Measurements from ENCODE around the gene FREM2. TPM values are rescaled to one million over a fixed set of nuclear protein-coding genes. Genes with fewer than 3 reads are reported as not detected.

FREM2 gene
- under 0.01 TPM in 1 of 2 replicates, not detected in the other for total RNA-seq

DNA sequence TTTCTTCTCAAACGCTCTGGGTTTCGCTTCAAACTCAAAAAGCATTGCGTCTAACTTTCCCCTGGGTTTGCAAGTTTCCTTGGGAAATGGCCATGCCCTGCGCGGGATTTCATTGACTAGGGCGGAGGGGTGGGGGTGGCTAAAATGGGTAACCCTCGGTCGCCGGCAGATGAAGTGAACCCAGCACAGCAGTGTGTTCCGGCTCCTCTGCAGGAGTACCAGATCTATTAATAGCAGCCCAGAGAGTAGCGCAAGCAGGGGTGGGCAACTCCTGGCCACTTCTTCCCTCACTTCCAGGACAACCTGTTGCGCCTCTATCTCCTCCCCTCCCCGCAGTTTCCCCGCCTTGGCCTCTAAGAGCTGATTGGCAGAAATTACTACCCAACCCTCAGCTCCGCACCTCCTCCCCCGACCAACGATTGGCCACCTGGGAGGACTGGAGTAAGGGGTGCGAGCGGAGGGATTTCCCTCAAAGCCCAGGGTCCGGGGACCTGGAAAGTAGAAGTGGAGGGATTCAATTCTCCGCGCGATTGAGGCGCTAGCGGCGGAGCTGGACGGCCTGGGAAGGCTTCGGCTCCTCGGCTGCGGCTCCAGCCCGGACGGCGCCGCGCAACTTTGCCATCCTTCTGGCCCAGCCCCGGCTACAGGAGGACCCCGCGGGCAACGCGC lies at the start of gene FREM2:
Gene FREM2 (plus strand): TSS at position 501 of the 669 bp plus-strand sequence. CDS start 268 bp downstream, outside the sequence.
- Histone ChIP-seq H3K27me3 (ENCODE audit: control insufficient read depth, insufficient read depth, low read length) (peaks cover 18% of the 10 kb centered on the region), H3K4me3 (ENCODE audit: low read depth, low read length) (peak within 1 kb of the TSS; percentile 38), H3K36me3 (ENCODE audit: control insufficient read depth, insufficient read depth, low read length) (no peaks in the 10 kb centered on the region)
- no peak for TF ChIP-seq CTCF (IDR thresholded peaks at IDR 0.05; ENCODE audit: insufficient read depth, low read length, severe bottlenecking)
- no peak for FAIRE-seq
- peak; percentile 53 for DNase-seq (ENCODE audit: low read depth)

- TF ChIP-seq CTCF (IDR thresholded peaks at IDR 0.05; ENCODE audit: insufficient read depth, low read length, severe bottlenecking): no peak
- Histone ChIP-seq H3K36me3 (ENCODE audit: control insufficient read depth, insufficient read depth, low read length) (no peaks in the 10 kb centered on the region), H3K4me3 (ENCODE audit: low read depth, low read length) (no peak overlapping the region), H3K27me3 (ENCODE audit: control insufficient read depth, insufficient read depth, low read length) (no peaks in the 10 kb centered on the region)
- DNase-seq (ENCODE audit: low read depth): peak; percentile 82
- FAIRE-seq: no peak
Observed at GRCh38 chr13:38637576-38637975, 49.3 kb upstream of the FREM2 start.

DNA sequence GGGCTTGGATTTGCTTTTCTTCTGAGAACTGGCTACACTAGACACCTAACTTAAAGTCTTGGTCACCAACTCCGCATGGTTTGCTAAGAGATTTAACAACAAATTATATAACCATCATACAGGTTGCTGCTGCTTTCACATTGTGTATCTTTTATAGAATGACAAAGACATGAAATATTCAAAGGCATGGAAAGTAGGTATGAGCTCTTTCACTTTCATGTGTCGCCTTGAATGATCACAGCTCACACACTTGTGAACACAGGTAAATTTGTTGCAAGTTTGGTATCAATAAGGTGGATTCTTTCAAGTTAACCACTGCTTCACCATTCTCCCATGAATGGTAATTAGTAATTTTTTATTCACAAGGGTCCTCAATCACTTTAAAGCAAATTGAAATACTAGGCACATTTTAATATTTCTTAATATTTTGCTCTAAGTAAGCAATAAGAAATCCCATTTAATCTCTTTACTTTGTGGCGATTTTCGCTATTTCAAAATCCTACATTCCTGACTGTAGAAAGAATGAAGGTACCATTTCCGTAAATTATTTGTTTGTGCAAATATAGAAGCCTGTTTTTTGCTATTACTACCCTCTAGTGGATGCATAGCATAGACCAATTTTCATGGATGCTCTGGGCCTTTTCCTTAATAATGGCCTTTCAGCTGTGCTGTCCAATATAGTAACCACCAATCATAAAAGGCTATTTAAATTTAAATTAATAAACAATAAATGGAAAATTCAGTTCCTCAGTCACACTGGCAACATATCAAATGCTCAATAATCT lies 45.5 kb upstream of the FREM2 start:
- peak; percentile 30 for DNase-seq (ENCODE audit: low read depth)
- FAIRE-seq: no peak
- TF ChIP-seq CTCF (IDR thresholded peaks at IDR 0.05; ENCODE audit: insufficient read depth, low read length, severe bottlenecking): peak; percentile 35
- H3K27me3 ChIP-seq (ENCODE audit: control insufficient read depth, insufficient read depth, low read length): no peaks in the 10 kb centered on the region
- no peaks in the 10 kb centered on the region for H3K36me3 ChIP-seq (ENCODE audit: control insufficient read depth, insufficient read depth, low read length)
- no peak overlapping the region for H3K4me3 ChIP-seq (ENCODE audit: low read depth, low read length)

DNA sequence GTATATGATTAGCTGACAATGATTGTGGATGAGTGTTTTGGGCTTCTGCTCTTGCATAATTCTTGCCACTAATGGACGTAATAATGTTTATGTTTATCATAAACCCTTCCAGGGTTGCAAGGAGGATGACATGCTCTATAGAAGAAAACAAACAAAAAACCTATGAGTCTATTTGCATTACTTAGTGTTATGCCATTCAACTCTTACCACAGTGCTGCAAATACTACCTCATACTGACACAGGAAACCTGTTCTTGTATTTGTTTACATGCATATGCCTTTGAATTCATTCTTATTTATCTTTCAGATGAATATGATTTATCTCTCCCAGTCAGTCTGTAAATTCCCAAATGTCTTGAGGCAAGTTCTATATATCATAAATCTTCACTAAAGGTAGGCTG lies 39.6 kb upstream of the FREM2 start:
- H3K36me3 ChIP-seq (ENCODE audit: control insufficient read depth, insufficient read depth, low read length): no peaks in the 10 kb centered on the region
- FAIRE-seq: no peak
- DNase-seq (ENCODE audit: low read depth): peak; percentile 14
- H3K4me3 ChIP-seq (ENCODE audit: low read depth, low read length): no peak overlapping the region
- no peak for TF ChIP-seq CTCF (IDR thresholded peaks at IDR 0.05; ENCODE audit: insufficient read depth, low read length, severe bottlenecking)
- no peaks in the 10 kb centered on the region for H3K27me3 ChIP-seq (ENCODE audit: control insufficient read depth, insufficient read depth, low read length)

DNA sequence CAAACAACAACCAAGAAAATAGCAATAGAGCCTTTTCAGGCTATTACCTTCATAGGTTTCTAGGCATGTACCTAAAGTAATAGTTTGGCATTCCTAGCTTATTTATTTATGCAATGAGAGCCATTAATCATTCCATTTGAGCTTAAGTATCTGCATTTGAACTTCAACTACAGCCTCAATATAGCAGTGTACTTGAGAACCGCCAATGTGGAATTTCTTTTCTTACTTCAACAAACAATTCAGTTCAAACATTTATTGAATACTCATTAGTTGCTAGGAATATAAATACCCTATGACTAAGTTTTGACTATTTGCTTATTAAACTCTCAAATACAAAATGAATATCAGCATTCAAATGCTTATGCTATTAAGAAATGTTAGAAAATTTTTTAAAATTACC lies 38.0 kb upstream of the FREM2 start:
- TF ChIP-seq CTCF (IDR thresholded peaks at IDR 0.05; ENCODE audit: insufficient read depth, low read length, severe bottlenecking): no peak
- FAIRE-seq (no peak), DNase-seq (ENCODE audit: low read depth) (no peak)
- Histone ChIP-seq H3K36me3 (ENCODE audit: control insufficient read depth, insufficient read depth, low read length) (no peaks in the 10 kb centered on the region), H3K27me3 (ENCODE audit: control insufficient read depth, insufficient read depth, low read length) (no peaks in the 10 kb centered on the region), H3K4me3 (ENCODE audit: low read depth, low read length) (no peak overlapping the region)
